ENCODE data around the gene PHYKPL.

- TF ChIP-seq POLR2AphosphoS5 (IDR thresholded peaks at IDR 0.05; ENCODE audit: low read depth, low read length) (no peak), TAF1 (IDR thresholded peaks at IDR 0.05; ENCODE audit: low read depth, low read length) (no peak)
Measured at GRCh38 chr5:178224403-178224802, 8.2 kb downstream of the PHYKPL start.

Data from GM12891 (cell line).